HAP-1 (cell line): ENCODE measurements around the gene TRIM16.
"Not testable (repeated sequence)": the region's sequence is repeated elsewhere in the genome, so short reads cannot be mapped to it uniquely, and the experiment has no call there.

Source experiments
- DNase-seq, 2 experiments: peaks; one replicate each; pipeline ENCODE4 v3.0.0-alpha.2; 2016 to 2020; ENCODE audit warnings: low spot score in 2 of 2
- H3K27me3 ChIP-seq: fragments of 250-450 bp; sonication (Bioruptor Pico); 2 replicates; pipeline ENCODE4 v1.5.1; 2020; ENCODE audit warnings: low read depth, mild to moderate bottlenecking, moderate library complexity
- H3K36me3 ChIP-seq: fragments of 250-450 bp; sonication (Bioruptor Pico); replicated peaks from 2 replicates; pipeline ENCODE4 v1.5.1; 2020; ENCODE audit warnings: mild to moderate bottlenecking
- H3K4me1 ChIP-seq: fragments of 250-450 bp; sonication (Bioruptor Pico); 2 replicates; pipeline ENCODE4 v1.5.1; 2020; ENCODE audit warnings: mild to moderate bottlenecking
- H3K4me3 ChIP-seq: fragments of 250-450 bp; sonication (Bioruptor Pico); 2 replicates; pipeline ENCODE4 v1.5.1; 2020; ENCODE audit warnings: mild to moderate bottlenecking, moderate library complexity
- H3K9me3 ChIP-seq: fragments of 250-450 bp; sonication (Bioruptor Pico); 2 replicates; pipeline ENCODE4 v1.5.1; 2020; ENCODE audit warnings: mild to moderate bottlenecking, moderate library complexity
- in situ Hi-C: fragments of 300-500 bp; cut with MboI; formaldehyde crosslinking; loops from 3 replicates; pipeline ENCODE4 v1.14.3; 2020; ENCODE audit warnings: low sequenced_read_pairs, inconsistent platforms, mixed read lengths

Gene TRIM16

GRCh38 chr17:15651583-15652110 lies 32.5 kb downstream of the TRIM16 start:
- H3K9me3 ChIP-seq: no peaks in the 10 kb centered on the region
- no peaks in the 10 kb centered on the region for H3K27me3 ChIP-seq
- in situ Hi-C loops: no loop called here
- H3K4me1 ChIP-seq: peaks cover 38% of the 10 kb centered on the region
- H3K36me3 ChIP-seq: no peaks in the 10 kb centered on the region
- DNase-seq: peak; percentile 93 to 95
- peak overlapping the region; percentile 23 for H3K4me3 ChIP-seq

- no peak for DNase-seq
- H3K4me3 ChIP-seq: peak overlapping the region; percentile 23
- peaks cover 37% of the 10 kb centered on the region for H3K4me1 ChIP-seq
- in situ Hi-C loops: no loop called here
- H3K27me3 ChIP-seq: no peaks in the 10 kb centered on the region
- H3K36me3 ChIP-seq: no peaks in the 10 kb centered on the region
- H3K9me3 ChIP-seq: no peaks in the 10 kb centered on the region
Observed at GRCh38 chr17:15650741-15651582, 33.1 kb downstream of the TRIM16 start.

DNA sequence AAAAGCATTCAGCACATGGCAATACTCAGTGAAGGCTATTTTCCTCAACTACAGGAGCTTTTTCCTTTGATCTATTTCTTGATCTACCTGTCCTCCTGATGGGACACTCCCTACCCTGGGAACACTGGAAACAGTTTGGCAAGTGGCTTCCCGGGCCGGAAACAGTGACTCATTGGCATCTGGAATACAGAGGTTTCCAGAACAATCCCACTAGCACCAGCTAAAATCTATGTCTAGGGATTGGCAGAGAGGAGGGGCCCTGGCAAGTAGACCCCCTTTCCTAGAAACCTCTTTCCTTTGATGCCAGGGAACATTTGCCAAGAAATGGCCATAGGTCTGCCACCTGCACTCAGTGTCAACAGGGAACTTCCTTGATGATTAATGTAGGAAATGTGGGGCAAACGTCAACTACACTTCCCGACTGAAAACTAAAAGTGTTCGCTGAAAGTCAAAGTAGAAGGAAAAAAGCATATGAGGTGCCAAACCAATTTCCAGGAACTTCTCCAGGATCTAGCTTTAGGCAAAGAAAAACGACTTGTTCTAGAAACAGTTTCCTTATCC lies 34.2 kb downstream of the TRIM16 start:
- in situ Hi-C loops: no loop called here
- no peaks in the 10 kb centered on the region for H3K27me3 ChIP-seq
- H3K4me3 ChIP-seq: no peak overlapping the region
- peaks cover 27% of the 10 kb centered on the region for H3K4me1 ChIP-seq
- H3K9me3 ChIP-seq: no peaks in the 10 kb centered on the region
- no peaks in the 10 kb centered on the region for H3K36me3 ChIP-seq
- no peak for DNase-seq

DNA sequence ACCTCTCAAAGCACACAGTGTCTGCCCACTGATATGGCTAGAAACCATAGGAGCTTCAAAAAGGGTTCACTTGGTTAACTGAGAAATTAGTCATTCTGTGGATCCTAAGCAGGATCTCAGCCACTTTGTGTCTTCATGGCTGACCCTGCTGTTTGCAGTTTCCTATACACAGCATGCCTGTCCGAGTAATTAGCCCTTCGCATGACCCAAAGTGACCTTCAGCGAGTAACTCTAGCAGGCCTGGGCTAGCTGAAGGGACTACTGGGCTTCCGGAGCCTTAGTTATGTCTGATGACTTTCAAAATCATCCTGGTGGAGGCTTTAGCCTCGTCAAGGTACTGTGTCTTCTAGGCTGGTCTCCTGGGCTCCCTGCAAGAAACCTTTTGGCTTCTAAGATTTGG lies 35.7 kb downstream of the TRIM16 start:
- in situ Hi-C loops: no loop called here
- DNase-seq: no peak
- H3K4me1 ChIP-seq: peaks cover 13% of the 10 kb centered on the region
- H3K36me3 ChIP-seq: no peaks in the 10 kb centered on the region
- no peaks in the 10 kb centered on the region for H3K9me3 ChIP-seq
- no peak overlapping the region for H3K4me3 ChIP-seq
- H3K27me3 ChIP-seq: no peaks in the 10 kb centered on the region

- H3K4me3 ChIP-seq, H3K4me1 ChIP-seq, DNase-seq, H3K36me3 ChIP-seq, H3K9me3 ChIP-seq, H3K27me3 ChIP-seq, in situ Hi-C loops: not testable (repeated sequence)
Observed at GRCh38 chr17:15645942-15646312, 38.2 kb downstream of the TRIM16 start.

- peak in 1 of 2 experiments; percentile 23 for DNase-seq
- H3K4me1 ChIP-seq, in situ Hi-C loops: not testable (repeated sequence)
Observed at GRCh38 chr17:15645099-15645941, 38.8 kb downstream of the TRIM16 start.

DNA sequence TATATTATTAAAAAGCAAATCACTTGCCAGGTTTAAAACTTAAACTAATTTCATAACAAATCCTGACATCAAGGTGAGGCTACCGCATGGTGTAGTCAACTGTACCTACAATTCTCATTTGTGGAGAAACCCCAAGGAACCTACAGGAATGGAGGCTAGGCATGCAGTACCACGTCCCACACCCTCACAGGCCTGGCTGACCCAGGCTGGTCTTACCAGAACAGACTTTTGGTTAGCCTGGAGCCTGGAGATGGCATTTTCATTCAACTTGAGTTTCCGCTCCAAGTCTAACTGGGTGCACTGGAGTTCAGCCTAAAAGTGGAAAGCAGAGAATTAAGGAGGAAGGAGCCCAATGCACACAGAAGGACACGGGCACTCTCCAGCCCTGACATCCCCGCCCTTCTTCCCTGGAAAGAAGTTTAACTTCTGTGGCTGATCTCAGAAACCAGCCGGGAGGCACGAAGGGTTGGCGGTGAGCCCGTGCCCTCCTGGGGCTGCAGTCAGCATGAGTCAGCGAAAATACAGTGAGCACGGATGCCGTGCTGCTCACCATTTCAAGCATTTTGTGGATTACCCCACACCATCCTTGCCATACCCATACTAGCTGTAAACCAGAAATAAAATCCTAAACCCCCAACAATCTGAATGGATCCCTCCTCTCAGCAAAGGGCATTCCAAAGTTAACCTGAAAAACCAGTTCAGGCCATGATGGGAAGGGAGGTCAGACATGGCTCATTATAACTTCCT lies 41.4 kb downstream of the TRIM16 start:
- H3K36me3 ChIP-seq, H3K27me3 ChIP-seq, H3K4me1 ChIP-seq, H3K9me3 ChIP-seq, DNase-seq, H3K4me3 ChIP-seq, in situ Hi-C loops: not testable (repeated sequence)

More at GRCh38 chr17:15645099-15645941, 38.8 kb downstream of the TRIM16 start:
- not testable (repeated sequence) for H3K27me3 ChIP-seq, H3K36me3 ChIP-seq, H3K4me3 ChIP-seq, H3K9me3 ChIP-seq

- H3K9me3 ChIP-seq, in situ Hi-C loops, H3K4me1 ChIP-seq, H3K4me3 ChIP-seq, H3K36me3 ChIP-seq, H3K27me3 ChIP-seq, DNase-seq: not testable (repeated sequence)
Observed at GRCh38 chr17:15642014-15642413, 42.1 kb downstream of the TRIM16 start.

DNA sequence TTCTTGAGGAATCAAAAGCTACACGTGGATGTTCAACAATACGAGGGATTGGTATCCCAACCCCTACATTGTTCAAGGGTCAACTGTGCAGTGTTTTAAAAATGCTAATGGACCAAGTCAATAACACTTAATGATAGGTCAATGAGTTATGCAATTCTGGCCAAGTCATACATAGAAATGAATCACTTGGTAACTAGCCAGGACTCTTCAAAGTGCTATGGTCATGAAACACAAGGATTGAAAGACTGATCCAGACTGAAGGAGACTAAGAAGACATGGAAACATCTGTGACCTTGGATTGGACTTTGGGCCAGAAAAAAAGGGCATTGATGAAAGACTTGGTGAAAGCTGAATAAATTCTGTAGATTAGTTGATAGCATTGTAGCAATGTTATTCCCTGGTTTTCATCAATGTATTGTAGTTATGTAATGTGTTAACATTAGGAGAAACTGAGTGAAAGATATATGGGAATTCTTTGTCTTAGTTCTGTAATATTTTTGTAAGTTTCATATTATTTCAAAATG lies 53.1 kb downstream of the TRIM16 start:
- H3K9me3 ChIP-seq, H3K4me1 ChIP-seq, in situ Hi-C loops, H3K36me3 ChIP-seq, H3K4me3 ChIP-seq, H3K27me3 ChIP-seq, DNase-seq: not testable (repeated sequence)

GRCh38 chr17:15629991-15630390 lies 54.1 kb downstream of the TRIM16 start:
- not testable (repeated sequence) for H3K36me3 ChIP-seq, H3K4me3 ChIP-seq

DNA sequence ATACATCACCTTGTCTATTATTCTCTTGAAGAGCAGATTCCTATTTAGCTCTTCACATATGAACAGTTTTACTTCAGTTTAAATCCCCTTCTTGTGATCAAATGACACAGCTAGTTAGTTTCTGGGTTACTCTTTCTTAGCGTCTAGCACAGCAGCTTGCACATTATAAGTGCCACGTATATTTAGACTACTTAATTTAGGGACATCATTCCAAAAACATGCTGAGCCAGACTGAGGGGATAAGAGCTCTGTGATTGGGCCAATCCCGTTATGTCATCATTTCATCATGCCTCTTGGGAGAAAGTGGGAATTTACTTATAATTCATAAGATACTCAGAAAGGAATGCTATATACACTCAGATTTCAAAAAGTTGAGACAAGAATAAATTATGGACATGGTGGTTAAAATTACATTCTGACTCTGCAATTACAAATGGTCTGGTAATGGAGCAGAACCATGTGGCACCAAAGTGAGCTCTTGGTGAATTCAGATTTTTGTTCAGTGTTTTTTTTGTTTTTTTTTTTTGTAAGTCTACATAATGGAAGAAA lies 60.4 kb downstream of the TRIM16 start:
- H3K4me3 ChIP-seq, H3K4me1 ChIP-seq, H3K27me3 ChIP-seq, H3K9me3 ChIP-seq, H3K36me3 ChIP-seq, DNase-seq, in situ Hi-C loops: not testable (repeated sequence)

More at GRCh38 chr17:15629991-15630390, 54.1 kb downstream of the TRIM16 start:
- in situ Hi-C loops, H3K4me1 ChIP-seq, H3K27me3 ChIP-seq, DNase-seq, H3K9me3 ChIP-seq: not testable (repeated sequence)

DNA sequence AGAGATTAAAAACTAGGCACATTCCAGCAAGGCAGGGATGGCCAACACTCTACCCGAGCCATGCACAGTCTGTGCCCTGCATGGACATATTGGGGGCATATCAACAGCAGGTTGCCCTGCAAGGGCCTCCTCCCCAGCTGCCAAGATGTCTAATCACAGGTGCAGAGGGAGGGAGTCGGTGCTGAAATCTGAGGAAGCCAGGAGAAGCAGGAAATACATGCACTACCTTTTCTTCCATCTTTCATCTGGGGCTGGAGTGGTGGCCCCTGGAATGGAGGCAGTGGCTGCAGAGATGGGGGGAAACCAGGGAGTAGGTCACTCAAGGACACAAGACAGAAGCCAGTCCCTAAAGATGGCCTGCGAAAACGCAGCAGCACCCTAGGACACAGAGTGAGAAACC lies 60.9 kb downstream of the TRIM16 start:
- in situ Hi-C loops: not testable (repeated sequence)

GRCh38 chr17:15622124-15622523 lies 62.0 kb downstream of the TRIM16 start:
- H3K4me3 ChIP-seq, in situ Hi-C loops, DNase-seq, H3K27me3 ChIP-seq, H3K4me1 ChIP-seq, H3K9me3 ChIP-seq, H3K36me3 ChIP-seq: not testable (repeated sequence)

More for the DNA sequence above, 60.9 kb downstream of the TRIM16 start:
- not testable (repeated sequence) for H3K4me1 ChIP-seq, H3K27me3 ChIP-seq, DNase-seq, H3K9me3 ChIP-seq, H3K36me3 ChIP-seq, H3K4me3 ChIP-seq
